WTC11 (cell line): ENCODE data around the gene LYRM1. TPM values are rescaled to one million over a fixed set of nuclear protein-coding genes. Genes with fewer than 3 reads are reported as not detected.
A peak's percentile ranks its signal among the peaks of the same experiment; 100 is the strongest.

ENCODE experiments used
- ATAC-seq: fragments of 200-7000 bp; cut with Tn5 transposase; 2 replicates; pipeline ENCODE4 v1.10.0; 2021; ENCODE audit warnings: mild to moderate bottlenecking, moderate library complexity
- CTCF ChIA-PET: fragments of 300-600 bp; sonication (Branson Sonifier 250); formaldehyde crosslinking; loops from one replicate; lab custom pipeline; 2021; ENCODE audit warnings: antibody characterized with exemption; lab: Charles Lee
- POLR2A ChIA-PET: fragments of 350-600 bp; sonication (Branson Sonifier 250); formaldehyde crosslinking; loops from one replicate; lab custom pipeline; 2021; ENCODE audit warnings: antibody characterized with exemption; lab: Charles Lee
- DNase-seq: peaks from one replicate; pipeline ENCODE4 v3.0.0; 2021; ENCODE audit warnings: low spot score
- H3K27ac Mint-ChIP-seq: 2 replicates; pipeline ENCODE4 v1.8.0; 2021; ENCODE audit warnings: mixed read lengths
- H3K27me3 Mint-ChIP-seq: 2 replicates; pipeline ENCODE4 v1.8.0; 2021; ENCODE audit warnings: low read depth, mild to moderate bottlenecking, moderate library complexity, mixed read lengths
- H3K36me3 Mint-ChIP-seq: 2 replicates; pipeline ENCODE4 v1.8.0; 2021; ENCODE audit warnings: mixed read lengths
- H3K4me1 Mint-ChIP-seq: 2 replicates; pipeline ENCODE4 v1.8.0; 2022; ENCODE audit warnings: mixed read lengths
- H3K4me3 Mint-ChIP-seq: 2 replicates; pipeline ENCODE4 v1.8.0; 2021; ENCODE audit warnings: mild to moderate bottlenecking, moderate library complexity, mixed read lengths
- H3K9me3 Mint-ChIP-seq: 2 replicates; pipeline ENCODE4 v1.8.0; 2021; ENCODE audit warnings: mixed read lengths
- ATF1 ChIP-seq: sonication (generic); formaldehyde crosslinking; IDR thresholded peaks from 2 replicates; pipeline ENCODE4 v1.8.1; 2023; ENCODE audit warnings: mild to moderate bottlenecking, moderate library complexity, missing genetic modification reagents
- ATF3 ChIP-seq: sonication (generic); formaldehyde crosslinking; conservative IDR thresholded peaks from 2 replicates; pipeline ENCODE4 v1.8.1; 2022; ENCODE audit warnings: mild to moderate bottlenecking, missing genetic modification reagents
- CBFB ChIP-seq: sonication (generic); formaldehyde crosslinking; IDR thresholded peaks from 2 replicates; pipeline ENCODE4 v1.8.1; 2022; ENCODE audit warnings: mild to moderate bottlenecking, low read depth, missing genetic modification reagents
- E2F1 ChIP-seq: sonication (generic); formaldehyde crosslinking; IDR thresholded peaks from 2 replicates; pipeline ENCODE4 v1.8.0; 2022; ENCODE audit warnings: mild to moderate bottlenecking, missing genetic modification reagents
- E2F5 ChIP-seq: sonication (generic); formaldehyde crosslinking; IDR thresholded peaks from 2 replicates; pipeline ENCODE4 v1.8.1; 2022; ENCODE audit warnings: mild to moderate bottlenecking, moderate library complexity, missing genetic modification reagents
- ELF4 ChIP-seq: sonication (generic); formaldehyde crosslinking; IDR thresholded peaks from 2 replicates; pipeline ENCODE4 v1.8.1; 2022; ENCODE audit warnings: low read depth, mild to moderate bottlenecking, moderate library complexity, missing genetic modification reagents
- GABPB1 ChIP-seq: sonication (generic); formaldehyde crosslinking; IDR thresholded peaks from 2 replicates; pipeline ENCODE4 v1.8.1; 2023; ENCODE audit warnings: mild to moderate bottlenecking, missing genetic modification reagents
- HMGXB4 ChIP-seq: sonication (generic); formaldehyde crosslinking; IDR thresholded peaks from 2 replicates; pipeline ENCODE4 v1.8.1; 2023; ENCODE audit warnings: mild to moderate bottlenecking, moderate library complexity, missing genetic modification reagents
- KAT7 ChIP-seq: sonication (generic); formaldehyde crosslinking; IDR thresholded peaks from 2 replicates; pipeline ENCODE4 v1.8.1; 2023; ENCODE audit warnings: missing genetic modification reagents, mild to moderate bottlenecking, borderline replicate concordance
- MAX ChIP-seq: sonication (generic); formaldehyde crosslinking; IDR thresholded peaks from 2 replicates; pipeline ENCODE4 v1.8.0; 2022; ENCODE audit warnings: mild to moderate bottlenecking, missing genetic modification reagents
- RELA ChIP-seq: sonication (generic); formaldehyde crosslinking; IDR thresholded peaks from 2 replicates; pipeline ENCODE4 v1.8.1; 2022; ENCODE audit warnings: missing genetic modification reagents, mild to moderate bottlenecking, borderline replicate concordance
- SMAD4 ChIP-seq: sonication (generic); formaldehyde crosslinking; IDR thresholded peaks from 2 replicates; pipeline ENCODE4 v1.8.0; 2022; ENCODE audit warnings: mild to moderate bottlenecking, missing genetic modification reagents
- ZNF281 ChIP-seq: sonication (generic); formaldehyde crosslinking; IDR thresholded peaks from 2 replicates; pipeline ENCODE4 v1.8.0; 2023; ENCODE audit warnings: mild to moderate bottlenecking, missing genetic modification reagents
- ZNF512 ChIP-seq: sonication (generic); formaldehyde crosslinking; IDR thresholded peaks from 2 replicates; pipeline ENCODE4 v1.8.1; 2022; ENCODE audit warnings: missing genetic modification reagents, borderline replicate concordance
- ZSCAN18 ChIP-seq: fragments of 250-450 bp; sonication (Bioruptor Pico); IDR thresholded peaks from 2 replicates; pipeline ENCODE4 v2.1.2; 2022; ENCODE audit warnings: mild to moderate bottlenecking, moderate library complexity
- total RNA-seq: library from RNA; stranded (reverse); gene quantifications from 3 replicates; pipeline ENCODE4 v1.2.3, GENCODE V29; 2021

Gene LYRM1
- total RNA-seq, 1 experiment from 2014 or later = 11.4 TPM

GRCh38 chr16:20866801-20867200 is 33.8 kb upstream of the LYRM1 start:
- CTCF ChIA-PET = interaction anchor here (1.2 to 1.6 kb wide), 4 partner anchors 16 to 235 kb away, joined by 3 to 5 read pairs (median 4); no protein-coding TSS in a partner anchor
- POLR2A ChIA-PET = no interaction called here
- no peak for TF ChIP-seq MAX (CRISPR knock-in tag)
- TF ChIP-seq, all 79 proteins: peak for 0
- Mint-ChIP-seq H3K27me3 (no peaks in the 10 kb centered on the region), H3K4me3 (no peak overlapping the region), H3K9me3 (peaks cover 5% of the 10 kb centered on the region), H3K27ac (peak overlapping the region; percentile 78; the same call in 1 of the 2 replicates), H3K4me1 (peaks cover 34% of the 10 kb centered on the region), H3K36me3 (peaks cover 15% of the 10 kb centered on the region)
- DNase-seq (no peak), ATAC-seq (no peak)

GRCh38 chr16:20867585-20867984 is 33.0 kb upstream of the LYRM1 start:
- H3K4me1 Mint-ChIP-seq = peaks cover 38% of the 10 kb centered on the region
- peaks cover 5% of the 10 kb centered on the region for H3K9me3 Mint-ChIP-seq
- CTCF ChIA-PET = interaction anchor here (1.2 kb wide), 1 partner anchor 132 kb away, joined by 3 read pairs; no protein-coding TSS in a partner anchor
- peaks cover 7% of the 10 kb centered on the region for H3K36me3 Mint-ChIP-seq
- POLR2A ChIA-PET = no interaction called here
- no peak overlapping the region for H3K4me3 Mint-ChIP-seq
- no peaks in the 10 kb centered on the region for H3K27me3 Mint-ChIP-seq
- TF ChIP-seq ZNF281 (CRISPR knock-in tag) (no peak), E2F1 (CRISPR knock-in tag) (no peak), E2F5 (CRISPR knock-in tag) (no peak), ATF1 (CRISPR knock-in tag) (no peak), SMAD4 (CRISPR knock-in tag) (no peak), HMGXB4 (CRISPR knock-in tag) (no peak), ZSCAN18 (no peak), ZNF512 (no peak), ATF3 (CRISPR knock-in tag) (no peak), CBFB (CRISPR knock-in tag) (no peak), ELF4 (CRISPR knock-in tag) (no peak), RELA (CRISPR knock-in tag) (no peak), KAT7 (no peak), GABPB1 (CRISPR knock-in tag) (no peak)
- TF ChIP-seq, all 79 proteins: peak for 0
- DNase-seq = no peak
- no peak for ATAC-seq
- H3K27ac Mint-ChIP-seq = peak overlapping the region; percentile 51; the same call in 1 of the 2 replicates
